Neural progenitor cell (in vitro differentiated cells): ENCODE results near the gene APOC4. TPM values are rescaled to one million over a fixed set of nuclear protein-coding genes. Genes with fewer than 3 reads are reported as not detected.

Experiments used
- DNase-seq: peaks from one replicate; pipeline ENCODE4 v3.0.0-alpha.2; 2016; ENCODE audit warnings: low spot score
- H2AFZ ChIP-seq: fragments of 200-600 bp; sonication (generic); replicated peaks from 2 replicates; pipeline ENCODE4 v1.6.1; 2016; ENCODE audit warnings: antibody characterized with exemption
- H3F3A ChIP-seq: fragments of 200-600 bp; sonication (generic); 2 replicates; pipeline ENCODE4 v1.6.1; 2016; ENCODE audit warnings: antibody characterized with exemption, low read depth
- H3K27ac ChIP-seq: fragments of 200-600 bp; sonication (generic); 2 replicates; pipeline ENCODE4 v1.5.1; 2016; ENCODE audit warnings: mild to moderate bottlenecking
- H3K27me3 ChIP-seq: fragments of 200-600 bp; sonication (generic); 2 replicates; pipeline ENCODE4 v1.6.1; 2016; ENCODE audit warnings: mild to moderate bottlenecking, moderate library complexity
- H3K36me3 ChIP-seq: fragments of 200-600 bp; sonication (generic); 2 replicates; pipeline ENCODE4 v1.5.1; 2016
- H3K4me1 ChIP-seq: fragments of 200-600 bp; sonication (generic); 2 replicates; pipeline ENCODE4 v1.6.1; 2016; ENCODE audit warnings: mixed run types
- H3K4me2 ChIP-seq: fragments of 200-600 bp; sonication (generic); 2 replicates; pipeline ENCODE4 v1.6.1; 2016
- H3K4me3 ChIP-seq: fragments of 200-600 bp; sonication (generic); 2 replicates; pipeline ENCODE4 v1.5.1; 2016
- H3K79me2 ChIP-seq: fragments of 200-600 bp; sonication (generic); 2 replicates; pipeline ENCODE4 v1.6.1; 2016; ENCODE audit warnings: low read depth
- H3K9ac ChIP-seq: fragments of 200-600 bp; sonication (generic); 2 replicates; pipeline ENCODE4 v1.6.1; 2016
- H3K9me3 ChIP-seq: fragments of 200-600 bp; sonication (generic); 2 replicates; pipeline ENCODE4 v1.5.1; 2016; ENCODE audit warnings: low read depth
- H4K20me1 ChIP-seq: fragments of 200-600 bp; sonication (generic); 2 replicates; pipeline ENCODE4 v1.6.1; 2016; ENCODE audit warnings: low read depth
- H3K27ac Mint-ChIP-seq: 3 replicates; pipeline ENCODE4 v1.8.0; 2021; ENCODE audit warnings: mixed read lengths
- H3K27me3 Mint-ChIP-seq: 2 replicates; pipeline ENCODE4 v1.8.0; 2022; ENCODE audit warnings: low read depth, mild to moderate bottlenecking, inconsistent platforms, moderate library complexity, mixed read lengths; ENCODE audit not compliant: insufficient read depth
- H3K36me3 Mint-ChIP-seq: 3 replicates; pipeline ENCODE4 v1.8.0; 2021; ENCODE audit warnings: mixed read lengths
- H3K4me1 Mint-ChIP-seq: 3 replicates; pipeline ENCODE4 v1.8.0; 2021; ENCODE audit warnings: mixed read lengths
- H3K4me3 Mint-ChIP-seq: 3 replicates; pipeline ENCODE4 v1.8.0; 2021; ENCODE audit warnings: mild to moderate bottlenecking, moderate library complexity, mixed read lengths
- H3K9me3 Mint-ChIP-seq: 3 replicates; pipeline ENCODE4 v1.8.0; 2020; ENCODE audit warnings: mixed read lengths
- EZH2 ChIP-seq: fragments of 200-600 bp; sonication (generic); IDR thresholded peaks from 2 replicates; pipeline ENCODE4 v1.6.1; 2017; ENCODE audit warnings: antibody characterized with exemption, mild to moderate bottlenecking, moderate library complexity
- EZH2phosphoT487 ChIP-seq: fragments of 200-600 bp; sonication (generic); IDR thresholded peaks from 2 replicates; pipeline ENCODE4 v1.6.1; 2017; ENCODE audit warnings: antibody characterized with exemption
- total RNA-seq: library from RNA; depleted of rRNA; stranded (reverse); fragments of >200 nt; gene quantifications from 2 replicates; pipeline ENCODE4 v1.2.3, GENCODE V29; 2015; ENCODE audit warnings: low replicate concordance
- TF ChIP-seq, protein P1 (sequence below): fragments of 200-600 bp; sonication (generic); IDR thresholded peaks from 2 replicates; pipeline ENCODE4 v1.5.1; 2017; ENCODE audit warnings: antibody characterized with exemption, mild to moderate bottlenecking

The APOC4 gene
- total RNA-seq, 1 donor from 2014 or later = not detected

DNA sequence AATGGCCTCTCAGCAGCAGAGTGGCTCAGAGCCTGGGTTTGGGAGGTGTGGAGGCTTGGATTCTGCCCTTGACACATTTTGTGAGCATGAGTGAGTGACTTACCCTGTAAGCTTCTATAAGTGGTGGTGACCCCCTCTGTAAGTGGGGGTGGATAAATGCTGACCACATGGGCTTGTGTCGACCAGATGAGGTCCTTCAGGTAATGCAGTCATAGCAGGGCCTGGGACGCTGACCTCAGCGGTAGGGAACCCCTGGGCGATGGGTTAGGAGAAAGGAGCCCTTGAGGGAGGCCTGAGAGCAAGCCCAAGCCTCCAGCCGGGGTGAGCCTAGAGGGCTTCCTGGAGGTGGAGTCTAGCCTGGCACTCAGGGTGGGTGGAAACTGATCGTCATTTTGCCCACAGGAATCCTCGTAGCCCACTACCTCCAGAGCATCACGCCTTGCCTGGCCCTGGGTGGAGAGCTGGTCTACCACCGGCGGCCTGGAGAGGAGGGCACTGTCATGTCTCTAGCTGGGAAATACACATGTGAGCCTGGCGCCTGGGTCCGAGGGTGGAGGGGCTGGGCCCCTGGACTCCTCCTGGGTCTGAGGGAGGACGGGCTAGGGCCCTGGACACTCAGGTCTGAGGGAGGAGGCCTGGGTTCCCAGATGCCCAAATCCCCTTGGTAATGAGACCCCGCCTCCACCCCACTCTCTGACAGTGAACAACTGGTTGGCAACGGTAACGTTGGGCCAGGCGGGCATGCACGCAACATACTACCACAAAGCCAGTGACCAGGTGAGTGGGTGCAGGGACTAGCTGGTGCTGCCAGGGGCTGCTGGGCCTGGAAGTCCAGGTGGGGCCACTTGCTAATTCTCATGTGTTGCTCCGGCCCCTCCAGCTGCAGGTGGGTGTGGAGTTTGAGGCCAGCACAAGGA lies 41.5 kb upstream of the APOC4 start:
- Histone ChIP-seq H3K9ac (no peak overlapping the region), H3K36me3 (no peaks in the 10 kb centered on the region), H3K4me2 (no peak overlapping the region), H3K4me3 (no peak overlapping the region), H3F3A (peaks cover 30% of the 10 kb centered on the region), H3K9me3 (no peaks in the 10 kb centered on the region), H4K20me1 (peaks cover 10% of the 10 kb centered on the region), H3K79me2 (no peaks in the 10 kb centered on the region), H3K27ac (no peak overlapping the region), H3K27me3 (no peaks in the 10 kb centered on the region), H2AFZ (no peak overlapping the region), H3K4me1 (peaks cover 10% of the 10 kb centered on the region)
- no peak for DNase-seq
- no peak for TF ChIP-seq EZH2
- Mint-ChIP-seq H3K4me3 (no peak overlapping the region), H3K27ac (no peak overlapping the region), H3K4me1 (peaks cover 6% of the 10 kb centered on the region), H3K36me3 (peaks cover 14% of the 10 kb centered on the region), H3K27me3 (peaks cover 11% of the 10 kb centered on the region), H3K9me3 (no peaks in the 10 kb centered on the region)

DNA sequence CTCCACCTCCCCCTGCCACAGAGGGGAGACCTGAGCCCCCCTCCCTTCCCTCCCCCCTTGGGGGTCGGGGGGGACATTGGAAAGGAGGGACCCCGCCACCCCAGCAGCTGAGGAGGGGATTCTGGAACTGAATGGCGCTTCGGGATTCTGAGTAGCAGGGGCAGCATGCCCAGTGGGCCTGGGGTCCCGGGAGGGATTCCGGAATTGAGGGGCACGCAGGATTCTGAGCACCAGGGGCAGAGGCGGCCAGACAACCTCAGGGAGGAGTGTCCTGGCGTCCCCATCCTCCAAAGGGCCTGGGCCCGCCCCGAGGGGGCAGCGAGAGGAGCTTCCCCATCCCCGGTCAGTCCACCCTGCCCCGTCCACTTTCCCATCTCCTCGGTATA lies 38.8 kb upstream of the APOC4 start:
- no peak overlapping the region for H3K27ac Mint-ChIP-seq
- Histone ChIP-seq H3K4me3 (no peak overlapping the region), H4K20me1 (peaks cover 17% of the 10 kb centered on the region), H3K79me2 (peaks cover 9% of the 10 kb centered on the region), H3K36me3 (no peaks in the 10 kb centered on the region), H3K9ac (no peak overlapping the region), H3F3A (peaks cover 46% of the 10 kb centered on the region), H3K9me3 (no peaks in the 10 kb centered on the region), H2AFZ (no peak overlapping the region), H3K4me2 (no peak overlapping the region), H3K4me1 (peaks cover 10% of the 10 kb centered on the region), H3K27ac (no peak overlapping the region), H3K27me3 (no peaks in the 10 kb centered on the region)
- H3K4me3 Mint-ChIP-seq = no peak overlapping the region
- H3K9me3 Mint-ChIP-seq = no peaks in the 10 kb centered on the region
- H3K27me3 Mint-ChIP-seq = peaks cover 12% of the 10 kb centered on the region
- no peak for DNase-seq
- no peak for TF ChIP-seq EZH2phosphoT487
- TF ChIP-seq, protein P1, sequence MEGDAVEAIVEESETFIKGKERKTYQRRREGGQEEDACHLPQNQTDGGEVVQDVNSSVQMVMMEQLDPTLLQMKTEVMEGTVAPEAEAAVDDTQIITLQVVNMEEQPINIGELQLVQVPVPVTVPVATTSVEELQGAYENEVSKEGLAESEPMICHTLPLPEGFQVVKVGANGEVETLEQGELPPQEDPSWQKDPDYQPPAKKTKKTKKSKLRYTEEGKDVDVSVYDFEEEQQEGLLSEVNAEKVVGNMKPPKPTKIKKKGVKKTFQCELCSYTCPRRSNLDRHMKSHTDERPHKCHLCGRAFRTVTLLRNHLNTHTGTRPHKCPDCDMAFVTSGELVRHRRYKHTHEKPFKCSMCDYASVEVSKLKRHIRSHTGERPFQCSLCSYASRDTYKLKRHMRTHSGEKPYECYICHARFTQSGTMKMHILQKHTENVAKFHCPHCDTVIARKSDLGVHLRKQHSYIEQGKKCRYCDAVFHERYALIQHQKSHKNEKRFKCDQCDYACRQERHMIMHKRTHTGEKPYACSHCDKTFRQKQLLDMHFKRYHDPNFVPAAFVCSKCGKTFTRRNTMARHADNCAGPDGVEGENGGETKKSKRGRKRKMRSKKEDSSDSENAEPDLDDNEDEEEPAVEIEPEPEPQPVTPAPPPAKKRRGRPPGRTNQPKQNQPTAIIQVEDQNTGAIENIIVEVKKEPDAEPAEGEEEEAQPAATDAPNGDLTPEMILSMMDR = no peak
- no peak for TF ChIP-seq EZH2
- H3K4me1 Mint-ChIP-seq = peaks cover 20% of the 10 kb centered on the region
- peaks cover 5% of the 10 kb centered on the region for H3K36me3 Mint-ChIP-seq

GRCh38 chr19:44903602-44904425 lies 38.2 kb upstream of the APOC4 start:
- Mint-ChIP-seq H3K4me1 (peaks cover 20% of the 10 kb centered on the region), H3K27me3 (peaks cover 12% of the 10 kb centered on the region)

More at GRCh38 chr19:44903602-44904425, 38.2 kb upstream of the APOC4 start:
- H2AFZ ChIP-seq = no peak overlapping the region
- H3K27ac Mint-ChIP-seq = no peak overlapping the region
- H3K9ac ChIP-seq = no peak overlapping the region
- peak overlapping the region; percentile 16 for H3K4me2 ChIP-seq
- TF ChIP-seq EZH2phosphoT487 = no peak
- TF ChIP-seq, protein P1 = peak; percentile 98
- H3F3A ChIP-seq = peaks cover 46% of the 10 kb centered on the region
- H3K27me3 ChIP-seq = no peaks in the 10 kb centered on the region
- H3K36me3 Mint-ChIP-seq = peaks cover 4% of the 10 kb centered on the region
- no peaks in the 10 kb centered on the region for H3K9me3 ChIP-seq
- no peaks in the 10 kb centered on the region for H3K9me3 Mint-ChIP-seq
- H3K36me3 ChIP-seq = no peaks in the 10 kb centered on the region
- no peak overlapping the region for H3K27ac ChIP-seq
- peaks cover 9% of the 10 kb centered on the region for H3K79me2 ChIP-seq
- H3K4me1 ChIP-seq = peaks cover 10% of the 10 kb centered on the region
- H4K20me1 ChIP-seq = peaks cover 17% of the 10 kb centered on the region
- peak; percentile 73 for DNase-seq
- H3K4me3 Mint-ChIP-seq = peak overlapping the region; percentile 69
- no peak overlapping the region for H3K4me3 ChIP-seq
